K562 (cell line): ENCODE measurements around the gene DESI1. TPM values are rescaled to one million over a fixed set of nuclear protein-coding genes. Genes with fewer than 3 reads are reported as not detected.

Experiments
- ATAC-seq: fragments of 200-7000 bp; cut with Tn5 transposase; 3 replicates; pipeline ENCODE4 v1.9.1; 2020; ENCODE audit warnings: moderate library complexity
- BruUV-seq: library from RNA; stranded (reverse); fragments of 400-500 nt; replicated peaks from 2 replicates; lab custom pipeline; 2021; lab: Mats Ljungman, UMichigan
- CTCF ChIA-PET: fragments of 300-600 bp; formaldehyde crosslinking; extraction: SDS; loops from one replicate; lab custom pipeline; 2021; ENCODE audit warnings: low intra/inter-chr PET ratio; lab: Yijun Ruan, JAX
- POLR2A ChIA-PET: fragments of 300-600, 350-650 bp; sonication (Branson Sonifier 250); formaldehyde crosslinking; extraction: SDS; loops from one replicate; lab custom pipeline; 2021; ENCODE audit warnings: antibody characterized with exemption, inconsistent platforms; lab: Yijun Ruan, JAX
- DNase-seq, 4 experiments: peaks; one replicate each; pipeline versions ENCODE4 v3.0.0 to v3.0.0-alpha.2; 2011 to 2018; ENCODE audit warnings: low spot score in 3 of 4, mixed read lengths in 3 of 4; ENCODE audit errors: extremely low read depth in 1 of 4
- FAIRE-seq: peaks from 2 replicates; lab custom pipeline; 2011; peaks lifted over from hg19 to GRCh38; lab: Jason Lieb, UNC
- H2AFZ ChIP-seq: 2 replicates; pipeline ENCODE4 v1.6.0; 2011; ENCODE audit warnings: low read depth, low read length, control low read depth, inconsistent platforms
- H3K27ac ChIP-seq: fragments of 200-600 bp; 3 replicates; pipeline ENCODE4 v1.8.0; 2011; ENCODE audit warnings: low read depth, mild to moderate bottlenecking, control low read depth, inconsistent platforms, low read length, moderate library complexity, mixed read lengths; ENCODE audit errors: extremely low read depth
- H3K27me3 ChIP-seq, 2 experiments: fragments of 300-600 bp in 1 of 2; 2 replicates in 1 of 2; 3 replicates in 1 of 2; pipeline versions ENCODE4 v1.6.0 to v1.8.0; 2011; ENCODE audit warnings: inconsistent platforms in 2 of 2, low read length in 2 of 2, mild to moderate bottlenecking in 1 of 2, mixed read lengths in 1 of 2, moderate library complexity in 1 of 2; ENCODE audit not compliant: control insufficient read depth in 2 of 2, insufficient read depth in 2 of 2
- H3K36me3 ChIP-seq: fragments of 300-600 bp; 3 replicates; pipeline ENCODE4 v1.8.0; 2011; ENCODE audit warnings: mild to moderate bottlenecking, low read length, inconsistent platforms; ENCODE audit not compliant: control insufficient read depth, insufficient read depth
- H3K4me1 ChIP-seq, 2 experiments: fragments of 200-600 bp in 1 of 2; replicated peaks in 1 of 2; 2 replicates in 1 of 2; 3 replicates in 1 of 2; pipeline versions ENCODE4 v1.5.1 to v1.8.0; 2011; ENCODE audit warnings: inconsistent platforms in 2 of 2, low read length in 2 of 2, mild to moderate bottlenecking in 1 of 2, mixed read lengths in 1 of 2, moderate library complexity in 1 of 2; ENCODE audit not compliant: control insufficient read depth in 2 of 2, insufficient read depth in 2 of 2
- H3K4me2 ChIP-seq: 2 replicates; pipeline ENCODE4 v1.6.1; 2011; ENCODE audit warnings: low read length, control low read depth, inconsistent platforms, mixed read lengths; ENCODE audit not compliant: insufficient read depth
- H3K4me3 ChIP-seq: fragments of 200-600 bp; sonication (generic), shearing (Covaris generic); 2 replicates; pipeline ENCODE4 v1.5.1; 2016; ENCODE audit warnings: control low read depth, inconsistent platforms
- H3K79me2 ChIP-seq: fragments of 200-600 bp; 3 replicates; pipeline ENCODE4 v1.8.0; 2011; ENCODE audit warnings: low read length, inconsistent platforms; ENCODE audit not compliant: control insufficient read depth, insufficient read depth
- H3K9ac ChIP-seq, 2 experiments: 2 replicates each; pipeline versions ENCODE4 v1.6.0 to v1.6.1; 2011; ENCODE audit warnings: low read depth in 2 of 2, low read length in 2 of 2, control low read depth in 1 of 2, inconsistent platforms in 1 of 2, mild to moderate bottlenecking in 1 of 2, mixed read lengths in 1 of 2; ENCODE audit not compliant: insufficient read depth in 1 of 2
- H3K9me1 ChIP-seq: one replicate; pipeline ENCODE4 v1.6.0; 2011; ENCODE audit warnings: inconsistent platforms, mild to moderate bottlenecking, low read length, moderate library complexity; ENCODE audit not compliant: control insufficient read depth, insufficient read depth
- H3K9me3 ChIP-seq: replicated peaks from 2 replicates; pipeline ENCODE4 v1.5.1; 2011; ENCODE audit warnings: low read depth, low read length, inconsistent platforms; ENCODE audit not compliant: control insufficient read depth, insufficient read depth
- H4K20me1 ChIP-seq: replicated peaks from 2 replicates; pipeline ENCODE4 v1.6.1; 2011; ENCODE audit warnings: low read length, inconsistent platforms, mixed read lengths; ENCODE audit not compliant: control insufficient read depth, insufficient read depth
- DIDO1 ChIP-seq: fragments of 450-650 bp; IDR thresholded peaks from 2 replicates; pipeline ENCODE4 v1.6.1; 2016; ENCODE audit warnings: low read depth, missing biosample characterization, missing genetic modification characterization
- EP400 ChIP-seq: fragments of 450-650 bp; IDR thresholded peaks from 2 replicates; pipeline ENCODE4 v1.6.1; 2017; ENCODE audit warnings: antibody characterized with exemption, mild to moderate bottlenecking, moderate library complexity
- FOXA3 ChIP-seq, 2 experiments: fragments of 450-650 bp in 1 of 2; sonication (generic) in 1 of 2; formaldehyde crosslinking; IDR thresholded peaks in 1 of 2; conservative IDR thresholded peaks in 1 of 2; 2 replicates each; pipeline versions ENCODE4 v1.4.0 to v1.8.0; 2020 to 2022; ENCODE audit warnings: mild to moderate bottlenecking in 2 of 2, missing genetic modification reagents in 1 of 2
- MAFK ChIP-seq: IDR thresholded peaks from 2 replicates; pipeline ENCODE4 v1.6.1; 2011; ENCODE audit warnings: low read length, improper control_type of control experiment
- MAZ ChIP-seq, 2 experiments: fragments of 450-650 bp in 1 of 2; sonication (generic) in 1 of 2; formaldehyde crosslinking; IDR thresholded peaks in 1 of 2; conservative IDR thresholded peaks in 1 of 2; 2 replicates each; pipeline versions ENCODE4 v1.4.0 to v1.5.0; 2020; ENCODE audit warnings: mild to moderate bottlenecking in 1 of 2, missing genetic modification reagents in 1 of 2
- NEUROD1 ChIP-seq: fragments of 150-350 bp; IDR thresholded peaks from 2 replicates; pipeline ENCODE4 v1.6.1; 2014; ENCODE audit warnings: borderline replicate concordance, low read length, low read depth; ENCODE audit not compliant: partially characterized antibody
- NFIC ChIP-seq: fragments of 450-650 bp; IDR thresholded peaks from 2 replicates; pipeline ENCODE4 v1.6.1; 2017; ENCODE audit warnings: mild to moderate bottlenecking, inconsistent platforms
- NFRKB ChIP-seq: fragments of 450-650 bp; IDR thresholded peaks from 2 replicates; pipeline ENCODE4 v1.6.1; 2016; ENCODE audit warnings: low read depth
- SRSF3 ChIP-seq: fragments of 200-400 bp; formaldehyde crosslinking; IDR thresholded peaks from 2 replicates; pipeline ENCODE4 v1.6.1; 2016; ENCODE audit warnings: mild to moderate bottlenecking, low read length, moderate library complexity; ENCODE audit not compliant: insufficient read depth
- TAF9B ChIP-seq: fragments of 450-650 bp; IDR thresholded peaks from 2 replicates; pipeline ENCODE4 v1.6.1; 2018; ENCODE audit warnings: mild to moderate bottlenecking; ENCODE audit not compliant: partially characterized antibody
- ZFPM2 ChIP-seq: fragments of 250-450 bp; sonication (Bioruptor Pico); IDR thresholded peaks from 2 replicates; pipeline ENCODE4 v1.5.1; 2022; ENCODE audit warnings: mild to moderate bottlenecking
- ZKSCAN8 ChIP-seq: fragments of 200-800 bp; sonication (Bioruptor generic); IDR thresholded peaks from 2 replicates; pipeline ENCODE4 v1.6.1; 2016; ENCODE audit warnings: missing genetic modification characterization, missing compliant biosample characterization
- ZNF184 ChIP-seq: sonication (generic); formaldehyde crosslinking; IDR thresholded peaks from 2 replicates; pipeline ENCODE4 v1.5.0; 2020; ENCODE audit warnings: missing genetic modification reagents
- ZSCAN32 ChIP-seq: fragments of 450-650 bp; formaldehyde crosslinking; IDR thresholded peaks from 2 replicates; pipeline ENCODE4 v1.4.0; 2020; ENCODE audit warnings: mild to moderate bottlenecking, moderate library complexity
- WGBS: fragments of 100-300 bp; shearing (Covaris generic); methylation state at CpG from one replicate; pipeline ENCODE4 v1.1.6; 2016; ENCODE audit warnings: low coverage, mixed read lengths; ENCODE audit not compliant: insufficient coverage; ENCODE audit errors: missing lambda C conversion rate; 5-methylcytosine and 5-hydroxymethylcytosine counted together
- in situ Hi-C: fragments of 300-500 bp; cut with MboI; formaldehyde crosslinking; loops from 4 replicates; pipeline ENCODE4 v1.15.0; 2018; ENCODE audit warnings: inconsistent platforms, mixed read lengths
- intact Hi-C: fragments of 100-400 bp; cut with micrococcal nuclease; formaldehyde crosslinking; loops from 2 replicates; pipeline ENCODE4 v1.14.2; 2022
- polyA plus RNA-seq, 8 experiments: library from polyadenylated mRNA; depleted of rRNA in 4 of 8; stranded (reverse) in 5 of 8; unstranded in 3 of 8; fragments of >200 nt; fragmentation: Nextera tagmentation in 2 of 8; fragmentation: Illumina TruSeq in 1 of 8; extraction: Ambion mirVana in 2 of 8; extraction: Trizol in 1 of 8; gene quantifications; 2 replicates each; pipeline versions ENCODE4 v1.2.1 to v1.2.3, GENCODE V29; 2011 to 2014; ENCODE audit warnings: inconsistent platforms in 1 of 8, missing spikeins in 1 of 8
- total RNA-seq, 7 experiments: library from RNA; depleted of rRNA in 6 of 7; stranded (reverse); fragments of >200 nt in 6 of 7; fragmentation: Illumina TruSeq in 2 of 7; extraction: Trizol in 2 of 7; gene quantifications; 2 replicates each; pipeline versions ENCODE4 v1.2.1 to v1.2.3, GENCODE V29; 2011 to 2021; ENCODE audit warnings: low replicate concordance in 1 of 7
- TF ChIP-seq, protein P1 (sequence below): IDR thresholded peaks from 3 replicates; pipeline ENCODE4 v1.6.1; 2011; ENCODE audit warnings: borderline replicate concordance, mild to moderate bottlenecking, moderate library complexity; ENCODE audit not compliant: insufficient read length; ENCODE audit errors: extremely low read depth

The DESI1 gene
- total and polyA plus RNA-seq, 9 of the 15 experiments (the other 6 are each of a cell fraction or from before 2014, with no cell fraction given) = 7.2 to 45.9 (median 29.8) TPM

DNA sequence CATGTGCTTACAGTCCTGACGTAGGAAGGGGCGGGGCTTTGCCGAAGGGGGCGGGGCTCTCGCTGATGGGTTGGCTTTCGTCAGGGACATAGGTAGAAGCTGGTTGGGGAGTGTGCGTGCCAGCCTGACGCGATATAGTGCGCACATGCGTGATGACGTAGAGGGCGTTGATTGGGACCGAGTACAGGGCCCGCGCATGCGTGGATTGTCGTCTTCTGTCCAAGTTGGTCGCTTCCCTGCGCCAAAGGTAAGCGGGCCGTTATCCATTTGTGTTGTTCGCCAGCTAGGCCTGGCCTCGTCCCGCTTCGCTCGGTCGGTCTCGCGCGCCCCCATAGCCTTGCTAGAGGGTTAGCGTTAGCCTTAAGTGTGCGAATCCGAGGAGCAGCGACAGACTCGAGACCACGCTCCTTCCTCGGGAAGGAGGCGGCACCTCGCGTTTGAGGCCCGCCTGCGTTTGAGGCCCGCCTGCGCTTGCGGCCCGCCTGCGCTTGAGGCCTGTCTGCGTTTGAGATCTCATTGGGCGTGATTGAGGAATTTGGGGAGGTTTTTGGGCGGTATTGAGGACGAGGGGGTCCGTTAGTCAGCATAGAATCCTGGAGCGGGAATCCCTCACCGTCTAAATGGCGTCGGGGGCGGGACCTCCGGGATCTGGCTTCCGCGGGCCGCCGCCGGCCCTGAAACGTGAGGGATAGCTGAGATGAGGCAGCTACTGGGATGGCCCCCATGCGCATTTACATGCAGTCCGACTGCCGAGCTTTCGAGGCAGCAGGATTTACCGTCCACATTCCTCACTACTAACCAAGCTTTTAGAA, 462 bp upstream of the DESI1 start, which contains the start of gene XRCC6 (continued):
- no peak for TF ChIP-seq NEUROD1

DNA sequence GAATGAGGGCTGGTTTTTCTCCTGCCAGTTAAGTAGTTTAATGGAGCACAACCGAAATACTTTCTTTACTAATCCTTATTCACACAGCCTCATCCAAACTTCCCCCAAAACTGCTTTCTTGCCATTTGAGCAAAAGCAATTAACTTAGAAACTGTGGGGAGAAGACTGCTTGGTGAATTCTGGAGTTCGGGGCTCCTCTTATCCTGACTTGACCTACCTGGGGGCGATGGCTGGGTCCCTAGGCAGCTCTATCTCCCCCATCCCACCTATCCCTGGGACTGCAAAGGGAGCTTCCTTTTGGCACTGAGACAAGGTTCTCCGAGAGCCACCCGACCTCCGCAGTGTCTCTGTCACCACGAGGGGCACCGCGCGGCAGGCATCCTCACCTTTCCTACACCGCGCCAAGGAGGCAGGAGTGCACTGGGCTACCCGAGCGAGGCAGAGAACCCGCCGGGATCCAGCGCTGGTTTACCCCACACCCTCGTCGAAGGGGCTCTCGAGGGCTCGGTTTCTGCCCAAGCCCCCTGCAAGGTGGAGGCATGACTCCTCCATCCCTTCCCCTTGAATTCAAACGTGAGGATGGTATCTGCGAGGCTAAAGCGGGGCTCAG, 759 bp downstream of the DESI1 start:
- FAIRE-seq (no peak), DNase-seq (peak in 2 of 4 experiments; percentile 23 to 46), ATAC-seq (peak; percentile 69)
- ChIA-PET POLR2A (interaction anchor here (0.5 to 2.1 kb wide), 8 partner anchors 12 to 625 kb away, joined by 3 to 6 read pairs (median 4); partner anchors contain the start of genes PMM1 and POLR3H), CTCF (interaction anchor here (0.6 to 1.4 kb wide), 2 partner anchors 33 to 66 kb away, joined by 3 to 4 read pairs; no protein-coding TSS in a partner anchor)
- WGBS = 1% methylated on average over 24 of the region's 24 CpGs
- peak overlapping the region; percentile 94 to 99 for H3K9ac ChIP-seq
- H4K20me1 ChIP-seq = no peaks in the 10 kb centered on the region; the same call in 1 of the 2 replicates
- intact Hi-C loops = no loop called here
- H3K27ac ChIP-seq = peak overlapping the region; percentile 86
- H3K36me3 ChIP-seq = peaks cover 27% of the 10 kb centered on the region
- H3K79me2 ChIP-seq = peaks cover 76% of the 10 kb centered on the region
- H3K4me3 ChIP-seq = peak overlapping the region; percentile 92
- no TSS peak for BruUV-seq
- peak overlapping the region; percentile 72 for H2AFZ ChIP-seq
- H3K27me3 ChIP-seq = no peaks in the 10 kb centered on the region
- peak overlapping the region; percentile 89 for H3K4me2 ChIP-seq
- H3K9me1 ChIP-seq = no peaks in the 10 kb centered on the region
- H3K4me1 ChIP-seq = peaks cover 13 to 17% of the 10 kb centered on the region in 2 experiments; a peak in 4 of 5 replicates
- no peaks in the 10 kb centered on the region for H3K9me3 ChIP-seq
- in situ Hi-C loops = no loop called here
- TF ChIP-seq TAF9B = no peak
- TF ChIP-seq, protein P1, sequence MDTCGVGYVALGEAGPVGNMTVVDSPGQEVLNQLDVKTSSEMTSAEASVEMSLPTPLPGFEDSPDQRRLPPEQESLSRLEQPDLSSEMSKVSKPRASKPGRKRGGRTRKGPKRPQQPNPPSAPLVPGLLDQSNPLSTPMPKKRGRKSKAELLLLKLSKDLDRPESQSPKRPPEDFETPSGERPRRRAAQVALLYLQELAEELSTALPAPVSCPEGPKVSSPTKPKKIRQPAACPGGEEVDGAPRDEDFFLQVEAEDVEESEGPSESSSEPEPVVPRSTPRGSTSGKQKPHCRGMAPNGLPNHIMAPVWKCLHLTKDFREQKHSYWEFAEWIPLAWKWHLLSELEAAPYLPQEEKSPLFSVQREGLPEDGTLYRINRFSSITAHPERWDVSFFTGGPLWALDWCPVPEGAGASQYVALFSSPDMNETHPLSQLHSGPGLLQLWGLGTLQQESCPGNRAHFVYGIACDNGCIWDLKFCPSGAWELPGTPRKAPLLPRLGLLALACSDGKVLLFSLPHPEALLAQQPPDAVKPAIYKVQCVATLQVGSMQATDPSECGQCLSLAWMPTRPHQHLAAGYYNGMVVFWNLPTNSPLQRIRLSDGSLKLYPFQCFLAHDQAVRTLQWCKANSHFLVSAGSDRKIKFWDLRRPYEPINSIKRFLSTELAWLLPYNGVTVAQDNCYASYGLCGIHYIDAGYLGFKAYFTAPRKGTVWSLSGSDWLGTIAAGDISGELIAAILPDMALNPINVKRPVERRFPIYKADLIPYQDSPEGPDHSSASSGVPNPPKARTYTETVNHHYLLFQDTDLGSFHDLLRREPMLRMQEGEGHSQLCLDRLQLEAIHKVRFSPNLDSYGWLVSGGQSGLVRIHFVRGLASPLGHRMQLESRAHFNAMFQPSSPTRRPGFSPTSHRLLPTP = no peak
- TF ChIP-seq NFRKB = no peak
- TF ChIP-seq ZKSCAN8 (CRISPR knock-in tag) = no peak
- no peak for TF ChIP-seq ZNF184 (CRISPR knock-in tag)
- no peak for TF ChIP-seq ZSCAN32 (CRISPR knock-in tag)
- TF ChIP-seq MAZ (CRISPR knock-in tag; conservative IDR thresholded peaks at IDR 0.05 in 1 of 2, IDR thresholded peaks at IDR 0.05 in 1 of 2) = 0 out of 4 replicates have a peak, but pooled peaks of 1 of the 2 experiments have one; percentile 19
- no peak for TF ChIP-seq FOXA3 (CRISPR knock-in tag; conservative IDR thresholded peaks at IDR 0.05 in 1 of 2, IDR thresholded peaks at IDR 0.05 in 1 of 2)
- no peak for TF ChIP-seq ZFPM2
- peak; percentile 41; the same call in 1 of the 2 replicates for TF ChIP-seq EP400
- TF ChIP-seq SRSF3 = no peak
- no peak for TF ChIP-seq MAFK
- TF ChIP-seq NEUROD1 = no peak
- TF ChIP-seq DIDO1 = no peak
- TF ChIP-seq NFIC = peak; percentile 48
